Activated CD4-positive, alpha-beta T cell treated with anti-CD3 and anti-CD28 coated beads, Interleukin-2, amount 50 U/mL, for 16 hours (primary cell): ENCODE measurements around the gene SOWAHB.

ENCODE experiments used
- DNase-seq: peaks from one replicate; pipeline ENCODE4 v3.0.0-alpha.2; 2020

The SOWAHB gene, protein sequence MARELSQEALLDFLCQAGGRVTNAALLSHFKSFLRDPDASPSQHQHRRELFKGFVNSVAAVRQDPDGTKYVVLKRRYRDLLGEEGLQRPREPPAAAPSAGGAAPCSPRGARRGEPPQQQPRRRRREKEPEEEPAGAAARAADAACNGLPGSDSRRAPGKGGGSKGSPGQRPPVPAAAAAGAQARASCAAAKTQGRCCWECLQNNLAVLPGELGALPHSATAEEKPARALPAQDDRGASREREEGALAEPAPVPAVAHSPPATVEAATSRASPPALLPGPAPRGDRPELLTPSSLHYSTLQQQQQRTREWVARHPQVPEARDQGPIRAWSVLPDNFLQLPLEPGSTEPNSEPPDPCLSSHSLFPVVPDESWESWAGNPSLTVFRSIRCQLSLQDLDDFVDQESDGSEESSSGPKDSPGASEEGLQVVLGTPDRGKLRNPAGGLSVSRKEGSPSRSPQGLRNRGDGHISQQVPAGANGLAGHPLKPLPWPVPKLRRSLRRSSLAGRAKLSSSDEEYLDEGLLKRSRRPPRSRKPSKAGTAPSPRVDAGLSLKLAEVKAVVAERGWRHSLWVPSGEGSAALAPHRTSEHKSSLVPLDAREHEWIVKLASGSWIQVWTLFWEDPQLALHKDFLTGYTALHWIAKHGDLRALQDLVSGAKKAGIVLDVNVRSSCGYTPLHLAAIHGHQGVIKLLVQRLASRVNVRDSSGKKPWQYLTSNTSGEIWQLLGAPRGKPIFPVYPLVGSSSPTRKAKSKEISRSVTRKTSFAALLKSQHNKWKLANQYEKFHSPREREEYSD

GRCh38 chr4:76897536-76898384, at the start of gene SOWAHB:
SOWAHB (minus strand) TSS chr4:76898144; CDS start chr4:76897849, 295 bp downstream.
- no peak for DNase-seq

DNA sequence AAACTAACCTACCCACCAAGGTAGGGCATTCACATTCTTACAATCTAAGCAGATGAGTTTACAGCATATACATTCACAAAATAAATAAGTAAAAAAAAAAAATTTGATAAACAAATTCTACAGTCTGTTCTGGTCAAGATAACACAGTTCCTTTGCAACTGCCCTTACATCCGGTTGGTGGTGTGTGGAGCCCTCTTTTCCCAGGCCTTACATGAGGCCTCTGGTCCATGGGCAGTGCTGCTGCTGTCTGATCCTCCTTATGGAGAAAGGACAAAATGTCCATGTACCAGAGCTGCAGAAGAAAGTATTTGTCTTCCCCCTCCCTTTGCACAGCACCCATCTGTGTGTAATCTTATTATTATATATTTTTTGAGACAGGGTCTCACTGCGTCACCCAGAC, 49.4 kb upstream of the SOWAHB start:
- no peak for DNase-seq

DNA sequence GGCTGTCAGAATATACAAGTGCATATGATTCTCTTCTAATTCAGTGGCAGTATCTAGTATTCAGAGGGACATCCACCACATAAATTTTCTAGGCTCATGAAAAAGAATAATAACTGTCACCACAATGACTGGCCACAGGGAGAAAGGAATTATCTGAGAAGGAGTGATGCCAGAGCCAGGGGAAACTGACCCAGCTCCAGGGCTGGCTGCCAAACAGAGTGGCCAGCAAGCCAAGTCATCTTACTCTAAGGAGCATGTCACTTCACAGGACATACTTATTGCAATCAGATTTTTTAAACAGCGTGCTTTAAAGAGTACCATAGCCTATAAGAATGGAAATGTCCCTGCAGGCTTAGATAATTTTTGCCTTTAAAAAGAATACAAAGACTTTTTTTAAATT, 45.8 kb upstream of the SOWAHB start:
- DNase-seq: no peak

DNA sequence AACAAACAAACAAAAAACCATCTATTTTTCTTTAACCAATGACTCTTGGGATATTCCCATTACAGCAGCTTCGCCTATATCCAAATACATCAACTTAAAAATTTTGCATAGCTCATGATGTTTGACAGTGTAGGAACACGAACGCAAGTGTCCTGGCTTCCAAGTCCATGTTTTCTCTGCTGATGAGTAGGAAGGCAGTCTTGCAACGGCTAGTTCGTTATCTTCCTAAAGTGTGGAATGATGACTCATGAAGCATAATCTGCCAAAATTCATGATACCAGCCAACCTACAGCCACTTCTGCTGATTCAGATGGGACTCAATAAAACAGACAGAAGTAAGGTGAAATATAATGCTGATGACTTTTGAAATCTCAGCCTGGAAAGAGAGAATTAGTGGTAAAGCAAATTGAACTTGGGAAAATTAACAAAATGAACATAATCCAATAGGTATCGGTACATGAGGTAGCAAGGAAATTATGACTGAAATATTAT, 45.2 kb upstream of the SOWAHB start:
- DNase-seq: no peak

- DNase-seq: no peak
Observed at GRCh38 chr4:76939184-76939583, 41.2 kb upstream of the SOWAHB start.

- no peak for DNase-seq
Observed at GRCh38 chr4:76931576-76932276, 33.8 kb upstream of the SOWAHB start.

DNA sequence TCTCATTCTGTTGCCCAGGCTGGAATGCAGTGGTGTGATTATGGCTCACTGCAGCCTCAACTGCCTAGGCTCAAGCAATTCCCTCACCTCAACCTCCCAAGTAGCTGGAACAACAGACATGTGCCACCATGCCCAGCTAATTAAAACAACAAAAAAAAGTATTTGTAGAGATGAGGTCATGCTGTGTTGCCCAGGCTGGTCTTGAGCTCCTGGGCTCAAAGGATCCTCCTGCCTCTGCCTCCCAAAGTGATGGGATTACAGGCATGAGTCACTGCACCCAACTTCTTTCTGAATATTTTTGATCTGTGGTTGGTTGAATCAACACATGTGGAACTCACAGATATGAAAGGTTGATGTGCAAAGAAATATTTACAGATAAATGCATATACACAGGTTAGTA, 33.1 kb upstream of the SOWAHB start:
- no peak for DNase-seq

- DNase-seq: no peak
Observed at GRCh38 chr4:76930685-76931084, 32.7 kb upstream of the SOWAHB start.

- DNase-seq: no peak
Observed at GRCh38 chr4:76926841-76927240, 28.9 kb upstream of the SOWAHB start.

DNA sequence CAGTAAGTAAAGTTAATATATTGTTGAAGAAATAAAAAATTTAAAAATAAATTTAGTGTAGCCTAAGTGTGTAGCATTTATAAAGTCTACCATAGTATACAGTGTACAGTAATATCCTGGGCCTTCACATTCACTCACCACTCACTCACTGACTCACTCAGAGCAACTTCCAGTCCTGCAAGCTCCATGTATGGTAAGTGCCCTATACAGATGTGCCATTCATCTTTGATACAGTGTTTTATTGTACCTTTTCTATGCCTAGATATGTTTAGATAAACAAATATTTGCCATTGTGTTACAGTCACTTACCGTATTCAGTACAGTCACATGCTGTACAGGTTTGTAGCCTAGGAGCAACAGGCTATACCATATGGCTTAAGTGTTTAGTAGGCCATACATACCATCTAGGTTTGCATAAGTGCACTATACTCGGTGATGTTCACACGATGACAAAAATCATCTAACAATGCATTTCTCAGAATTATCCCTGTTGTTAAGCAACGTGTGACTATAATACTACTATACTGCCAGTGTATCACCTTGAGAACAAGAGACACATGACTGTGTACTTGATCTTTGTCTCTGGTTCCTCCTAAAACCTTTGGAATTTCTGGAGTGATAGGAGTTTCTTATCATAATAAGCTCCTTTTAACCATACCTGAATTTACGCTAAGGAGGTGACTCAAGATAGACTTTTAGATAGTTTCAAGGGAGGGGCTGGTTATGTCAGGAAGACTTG, 25.8 kb upstream of the SOWAHB start:
- no peak for DNase-seq

DNA sequence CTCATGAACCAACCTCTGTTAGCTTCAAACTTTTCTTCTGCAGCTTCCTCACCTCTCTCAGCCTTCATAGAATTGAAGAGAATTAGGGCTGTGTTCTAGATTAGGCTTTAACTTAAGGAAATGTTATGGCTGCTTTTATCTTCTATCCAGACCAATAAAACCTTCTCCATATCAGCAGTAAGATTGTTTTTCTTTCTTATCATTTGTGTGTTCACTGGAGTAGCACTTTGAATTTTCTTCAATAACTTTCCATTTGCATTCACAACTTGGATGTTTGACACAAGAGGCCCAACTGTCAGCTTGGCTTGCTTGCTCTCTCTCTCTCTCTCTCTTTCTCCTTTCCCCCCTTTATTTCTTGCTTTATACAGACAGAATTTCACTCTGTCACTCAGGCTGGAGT, 22.8 kb upstream of the SOWAHB start:
- no peak for DNase-seq

DNA sequence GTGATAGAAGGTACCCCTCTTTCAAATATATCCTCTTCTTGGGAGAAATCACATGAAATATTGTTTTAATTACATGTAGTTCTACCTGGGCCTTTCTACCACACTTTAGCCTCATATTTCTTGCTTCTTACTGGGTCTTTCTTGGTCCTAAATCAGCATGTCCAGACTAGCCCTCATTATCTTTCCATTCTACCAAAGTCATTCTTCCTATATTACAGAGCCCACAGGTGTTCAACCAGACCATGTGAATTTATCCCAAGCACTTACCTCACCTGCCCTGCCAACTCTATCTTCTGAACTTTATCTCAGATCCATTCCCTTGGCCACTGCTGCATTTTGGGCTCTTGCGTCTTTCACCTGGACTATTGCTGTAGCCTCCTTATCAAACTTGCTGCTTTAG, 11.8 kb upstream of the SOWAHB start:
- DNase-seq: no peak

DNA sequence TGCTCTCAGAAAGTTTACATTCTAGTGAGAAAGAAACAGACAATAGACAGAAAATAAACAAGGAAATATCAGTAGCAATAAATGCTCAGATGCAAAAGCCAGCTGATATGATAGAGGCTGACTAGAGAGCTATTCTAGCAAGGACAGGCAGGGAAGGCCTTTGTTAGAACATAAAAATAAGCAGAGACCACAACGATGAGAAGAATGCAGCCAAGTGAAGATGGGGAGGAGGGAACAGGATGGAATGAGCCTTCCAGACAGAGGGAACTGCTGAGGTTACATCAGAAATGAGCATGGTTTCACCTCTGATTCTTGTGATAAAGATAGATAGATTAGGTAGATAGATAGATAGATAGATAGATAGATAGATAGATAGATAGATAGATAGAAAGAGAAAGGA, 7.6 kb upstream of the SOWAHB start:
- DNase-seq: no peak

- DNase-seq: no peak
Observed at GRCh38 chr4:76904646-76905190, 6.8 kb upstream of the SOWAHB start.

DNA sequence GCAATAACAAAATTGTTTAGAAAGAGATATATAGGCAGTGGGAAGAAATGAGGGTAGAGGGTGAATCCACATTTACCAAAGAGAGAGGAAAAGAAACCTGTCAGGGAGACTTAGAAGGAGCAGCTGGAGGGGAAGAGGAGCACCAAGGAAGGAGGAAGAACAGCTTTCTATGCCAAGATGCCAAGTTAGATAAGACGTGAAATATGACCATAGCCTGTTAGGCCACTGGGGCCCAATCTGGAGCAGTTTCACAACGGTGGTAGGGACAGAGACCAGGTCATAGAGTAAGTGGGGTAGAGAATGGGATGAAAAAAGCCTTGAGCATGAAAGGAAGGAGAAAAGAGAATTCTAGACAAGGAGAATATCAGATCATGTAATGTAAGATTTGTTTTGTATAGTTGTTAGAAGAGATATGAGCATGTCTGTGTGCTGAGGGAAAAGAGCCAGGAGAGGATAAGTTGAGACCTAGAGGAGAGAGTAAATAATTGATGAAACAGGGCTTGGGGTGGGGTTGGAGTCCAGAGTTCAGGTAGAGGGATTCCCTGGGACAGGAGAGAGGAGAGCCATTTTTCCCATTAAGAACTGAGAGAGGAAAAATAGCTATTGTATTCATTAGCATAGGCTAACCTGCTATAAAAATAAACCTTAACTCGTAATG, 4.4 kb upstream of the SOWAHB start:
- no peak for DNase-seq

DNA sequence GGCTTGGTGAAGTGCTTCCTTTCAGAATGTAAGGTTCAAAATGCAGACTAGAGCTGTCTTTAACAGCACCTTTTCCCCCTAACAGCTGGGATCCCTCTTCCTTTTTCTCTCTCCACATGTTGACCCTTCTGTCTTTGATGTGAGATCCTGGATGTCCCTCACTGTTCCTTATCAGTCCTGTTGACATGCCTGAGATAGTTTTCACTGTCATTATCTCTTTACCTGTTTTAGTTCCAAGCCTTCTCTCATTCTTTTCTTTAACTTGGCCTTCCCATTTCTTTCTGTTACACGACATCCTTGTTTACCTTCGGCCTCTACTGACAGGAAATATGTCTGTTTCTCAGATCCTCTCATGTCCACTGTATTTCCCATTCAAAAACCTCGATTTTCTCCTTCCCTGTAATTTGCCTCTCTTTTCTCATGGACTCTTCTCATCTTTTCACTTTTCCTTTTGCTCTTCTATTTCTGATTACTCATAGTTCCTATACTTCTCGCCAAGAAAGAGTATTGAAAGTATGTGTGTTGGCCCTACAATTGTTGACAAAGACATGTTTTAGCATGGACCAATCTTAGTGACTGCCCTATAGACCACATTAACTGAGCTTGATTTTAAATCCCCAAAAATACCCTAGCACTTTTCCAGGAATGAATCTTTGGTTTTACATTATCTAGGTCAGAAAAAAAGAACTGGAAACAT, 1.2 kb upstream of the SOWAHB start:
- no peak for DNase-seq

DNA sequence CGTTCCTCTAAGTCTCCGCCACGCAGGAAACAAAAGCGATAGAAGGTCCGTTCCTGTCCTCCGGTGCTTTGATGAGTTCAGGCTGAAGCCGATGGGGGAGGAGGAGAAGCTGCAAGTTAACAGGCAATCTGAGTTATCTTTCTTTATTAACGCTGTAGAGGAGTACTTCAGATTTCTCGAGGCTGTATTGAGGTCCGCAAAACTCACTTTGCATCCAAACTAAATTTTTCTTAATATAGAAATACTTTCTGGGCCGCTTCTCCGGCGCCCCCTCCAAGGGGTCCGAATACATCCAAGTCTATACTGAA, 395 bp upstream of the SOWAHB start:
- DNase-seq: no peak

DNA sequence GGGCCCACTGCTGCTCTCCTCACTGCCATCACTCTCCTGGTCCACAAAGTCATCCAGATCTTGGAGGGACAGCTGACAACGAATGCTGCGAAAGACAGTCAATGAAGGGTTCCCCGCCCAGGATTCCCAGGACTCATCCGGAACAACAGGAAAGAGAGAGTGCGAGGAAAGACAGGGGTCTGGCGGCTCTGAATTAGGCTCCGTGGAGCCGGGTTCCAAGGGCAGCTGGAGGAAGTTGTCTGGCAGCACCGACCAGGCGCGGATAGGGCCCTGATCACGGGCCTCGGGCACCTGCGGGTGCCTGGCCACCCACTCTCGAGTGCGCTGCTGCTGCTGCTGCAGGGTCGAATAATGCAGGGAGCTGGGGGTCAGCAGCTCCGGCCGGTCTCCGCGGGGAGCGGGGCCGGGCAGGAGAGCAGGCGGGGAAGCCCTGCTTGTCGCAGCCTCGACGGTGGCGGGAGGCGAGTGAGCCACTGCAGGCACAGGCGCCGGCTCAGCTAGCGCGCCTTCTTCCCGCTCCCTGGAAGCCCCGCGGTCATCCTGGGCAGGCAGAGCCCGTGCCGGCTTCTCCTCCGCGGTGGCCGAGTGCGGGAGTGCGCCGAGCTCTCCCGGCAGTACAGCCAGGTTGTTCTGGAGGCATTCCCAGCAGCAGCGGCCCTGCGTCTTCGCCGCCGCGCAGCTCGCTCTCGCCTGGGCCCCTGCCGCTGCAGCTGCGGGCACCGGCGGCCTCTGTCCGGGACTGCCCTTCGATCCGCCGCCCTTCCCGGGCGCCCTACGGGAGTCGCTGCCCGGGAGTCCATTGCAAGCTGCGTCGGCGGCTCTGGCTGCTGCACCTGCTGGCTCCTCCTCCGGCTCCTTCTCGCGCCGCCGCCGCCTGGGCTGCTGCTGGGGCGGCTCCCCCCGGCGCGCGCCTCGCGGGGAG, 1.1 kb downstream of the SOWAHB start:
- no peak for DNase-seq

GRCh38 chr4:76896048-76896447, 1.9 kb downstream of the SOWAHB start:
- no peak for DNase-seq
